Activated T-helper 2 cell treated with anti-CD3 and anti-CD28 coated beads, Interferon-gamma antibody, Interleukin-2, Interleukin-4, amounts not matched to agents 10 μg/mL and 5 μg/mL and 100 μg/mL, durations not matched to agents 14 hours and 24 hours and 36 hours (primary cell): ENCODE data around the gene RHEB. TPM values are rescaled to one million over a fixed set of nuclear protein-coding genes. Genes with fewer than 3 reads are reported as not detected.
A peak's percentile ranks its signal among the peaks of the same experiment; 100 is the strongest.

Experiments
- DNase-seq: peaks from one replicate; pipeline ENCODE4 v3.0.0; 2021; ENCODE audit warnings: low spot score
- H3K27ac Mint-ChIP-seq: one replicate; pipeline ENCODE4 v1.8.0; 2021; ENCODE audit warnings: mixed read lengths
- H3K27me3 Mint-ChIP-seq: one replicate; pipeline ENCODE4 v1.8.0; 2021; ENCODE audit warnings: low read depth, mixed read lengths
- H3K36me3 Mint-ChIP-seq: one replicate; pipeline ENCODE4 v1.8.0; 2021; ENCODE audit warnings: low read depth, mixed read lengths
- H3K4me1 Mint-ChIP-seq: one replicate; pipeline ENCODE4 v1.8.0; 2021; ENCODE audit warnings: low read depth, mixed read lengths
- H3K4me3 Mint-ChIP-seq: one replicate; pipeline ENCODE4 v1.8.0; 2021; ENCODE audit warnings: low read depth, mild to moderate bottlenecking, moderate library complexity, mixed read lengths
- H3K9me3 Mint-ChIP-seq: one replicate; pipeline ENCODE4 v1.8.0; 2021; ENCODE audit warnings: mixed read lengths
- intact Hi-C: fragments of 100-400 bp; cut with micrococcal nuclease; formaldehyde crosslinking; loops from one replicate; pipeline ENCODE4 v1.15.1; 2023
- total RNA-seq: library from RNA; stranded (reverse); gene quantifications from 2 replicates; pipeline ENCODE4 v1.2.3, GENCODE V29; 2022

Gene RHEB
- total RNA-seq, 1 donor from 2014 or later: 60.5 TPM

DNA sequence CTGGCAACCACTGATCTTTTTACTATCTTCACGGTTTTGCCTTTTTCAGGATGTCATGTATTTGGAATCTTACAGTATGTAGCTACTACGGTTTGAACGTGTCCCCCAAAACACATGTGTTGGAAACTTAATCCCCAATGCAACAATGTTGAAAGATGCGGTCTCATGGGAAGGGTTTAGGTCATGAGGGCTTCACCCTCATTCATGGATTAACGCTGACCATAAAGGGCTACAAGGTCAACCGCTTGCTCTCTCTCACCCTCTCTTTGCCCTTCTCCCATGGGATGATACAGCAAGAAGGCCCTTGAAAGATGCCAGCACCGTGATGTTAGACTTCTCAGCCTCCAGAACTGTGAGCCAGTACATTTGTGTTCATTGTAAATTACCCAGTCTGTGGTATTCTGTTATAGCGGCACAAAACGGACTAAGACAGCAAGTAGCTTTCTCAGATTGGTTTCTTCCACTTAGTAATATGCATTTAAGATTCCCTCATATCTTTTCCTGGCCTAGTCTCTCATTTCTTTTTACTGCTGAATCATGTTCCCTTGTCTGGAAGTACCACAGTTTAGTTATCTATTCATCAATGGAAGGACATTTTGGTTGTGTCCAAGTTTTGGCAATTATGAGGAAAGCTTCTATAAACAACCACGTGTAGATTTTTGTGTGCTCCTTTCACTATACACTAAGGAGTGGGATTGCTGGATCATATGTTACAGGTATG lies 76.8 kb downstream of the RHEB start:
- peaks cover 1% of the 10 kb centered on the region for H3K27me3 Mint-ChIP-seq
- no peak for DNase-seq
- no peaks in the 10 kb centered on the region for H3K36me3 Mint-ChIP-seq
- H3K9me3 Mint-ChIP-seq: no peaks in the 10 kb centered on the region
- peaks cover 14% of the 10 kb centered on the region for H3K4me1 Mint-ChIP-seq
- no peak overlapping the region for H3K4me3 Mint-ChIP-seq
- intact Hi-C loops: no loop called here
- H3K27ac Mint-ChIP-seq: no peak overlapping the region

DNA sequence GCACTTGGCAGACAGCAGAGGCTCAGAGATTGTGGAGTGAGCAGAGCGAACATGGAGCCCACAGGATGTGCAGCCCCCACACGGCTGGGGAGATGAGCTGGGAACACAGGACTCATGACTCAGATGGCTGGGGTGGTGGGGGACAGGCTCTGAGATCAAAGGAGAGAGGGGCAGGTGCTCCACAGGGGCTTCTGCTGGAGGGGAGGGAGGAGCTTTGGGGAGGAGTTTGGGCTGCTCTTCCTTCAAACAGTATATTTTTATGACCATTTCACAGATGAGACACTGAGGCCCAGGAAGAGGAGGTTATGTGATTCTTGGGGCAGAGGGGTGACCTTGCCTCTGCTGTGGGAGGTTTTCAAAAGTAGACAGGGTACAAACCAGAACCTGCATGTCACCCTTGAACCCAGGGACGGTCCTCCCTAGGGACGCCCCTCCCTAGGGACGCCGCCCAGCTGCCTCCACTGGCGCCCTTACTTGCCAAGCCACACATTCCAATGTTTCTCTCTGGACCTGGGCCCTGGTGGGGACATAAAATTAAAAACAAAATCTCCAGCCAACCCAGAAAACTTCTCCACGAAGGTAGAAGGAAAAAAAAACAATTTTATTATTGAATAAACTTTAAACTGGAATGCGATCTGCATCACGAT lies 78.8 kb downstream of the RHEB start:
- intact Hi-C loops: loop anchor here (1.0 kb wide), 1 partner anchor 8 kb away; no protein-coding TSS in a partner anchor
- H3K27me3 Mint-ChIP-seq: peaks cover 1% of the 10 kb centered on the region
- H3K9me3 Mint-ChIP-seq: no peaks in the 10 kb centered on the region
- H3K36me3 Mint-ChIP-seq: no peaks in the 10 kb centered on the region
- H3K4me3 Mint-ChIP-seq: no peak overlapping the region
- peaks cover 14% of the 10 kb centered on the region for H3K4me1 Mint-ChIP-seq
- H3K27ac Mint-ChIP-seq: peak overlapping the region; percentile 56
- no peak for DNase-seq

DNA sequence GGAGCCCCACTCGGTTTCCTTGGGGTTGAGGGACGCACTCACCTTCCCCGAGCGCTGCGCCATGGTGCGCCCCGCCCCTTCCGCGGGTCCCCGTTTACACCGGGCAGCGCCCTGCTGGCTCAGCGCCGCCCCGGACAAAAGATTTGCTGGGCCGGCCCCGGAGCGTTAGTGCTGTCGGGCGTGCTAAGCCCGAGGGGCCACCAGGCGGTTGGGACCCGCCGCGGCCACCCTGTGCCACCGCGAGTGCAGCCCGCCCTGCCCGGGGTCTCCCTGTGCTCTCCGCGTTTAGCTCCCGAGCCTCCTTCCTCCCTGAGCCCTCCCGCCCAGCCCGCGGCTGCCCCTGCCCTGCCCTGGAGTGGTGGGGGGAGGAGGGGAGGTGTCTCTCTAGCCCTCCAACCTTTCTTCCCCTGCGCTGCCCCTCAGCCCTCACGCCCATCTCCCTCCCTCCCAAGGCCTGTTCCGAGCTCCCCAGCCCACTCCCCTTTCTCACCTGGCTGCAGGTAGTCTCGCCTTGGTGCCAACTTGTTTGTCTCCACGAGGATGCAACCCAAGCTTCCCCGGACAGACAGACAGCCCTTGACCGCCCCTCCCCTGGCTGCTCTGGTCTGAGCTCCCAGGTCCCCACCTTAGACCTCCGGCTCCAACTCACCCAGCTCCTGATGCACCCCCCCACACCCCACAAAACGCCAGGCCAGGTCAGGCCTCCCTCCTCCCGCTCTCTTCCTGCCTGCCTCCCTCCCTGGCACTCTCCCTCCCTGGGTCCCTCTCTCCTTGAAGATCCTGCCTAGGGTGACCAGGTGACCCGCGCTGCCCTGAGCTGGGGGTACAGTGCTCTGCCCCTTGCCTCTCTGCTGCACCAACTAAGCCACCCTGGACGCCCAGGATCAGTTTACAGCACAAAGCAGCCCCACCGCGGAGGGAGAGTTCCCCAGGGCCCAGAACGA lies 79.6 kb downstream of the RHEB start, which contains the start of gene CRYGN:
CRYGN (minus strand) TSS at position 287 of the 944 bp plus-strand sequence; CDS start at position 63, 224 bp downstream.
- H3K4me3 Mint-ChIP-seq: peak within 1 kb of the TSS; percentile 2
- H3K27ac Mint-ChIP-seq: no peak within 1 kb of the TSS
- H3K36me3 Mint-ChIP-seq: no peaks in the 10 kb centered on the region
- DNase-seq: no peak
- H3K27me3 Mint-ChIP-seq: peaks cover 1% of the 10 kb centered on the region
- no peaks in the 10 kb centered on the region for H3K9me3 Mint-ChIP-seq
- peaks cover 14% of the 10 kb centered on the region for H3K4me1 Mint-ChIP-seq
- intact Hi-C loops: no loop called here

DNA sequence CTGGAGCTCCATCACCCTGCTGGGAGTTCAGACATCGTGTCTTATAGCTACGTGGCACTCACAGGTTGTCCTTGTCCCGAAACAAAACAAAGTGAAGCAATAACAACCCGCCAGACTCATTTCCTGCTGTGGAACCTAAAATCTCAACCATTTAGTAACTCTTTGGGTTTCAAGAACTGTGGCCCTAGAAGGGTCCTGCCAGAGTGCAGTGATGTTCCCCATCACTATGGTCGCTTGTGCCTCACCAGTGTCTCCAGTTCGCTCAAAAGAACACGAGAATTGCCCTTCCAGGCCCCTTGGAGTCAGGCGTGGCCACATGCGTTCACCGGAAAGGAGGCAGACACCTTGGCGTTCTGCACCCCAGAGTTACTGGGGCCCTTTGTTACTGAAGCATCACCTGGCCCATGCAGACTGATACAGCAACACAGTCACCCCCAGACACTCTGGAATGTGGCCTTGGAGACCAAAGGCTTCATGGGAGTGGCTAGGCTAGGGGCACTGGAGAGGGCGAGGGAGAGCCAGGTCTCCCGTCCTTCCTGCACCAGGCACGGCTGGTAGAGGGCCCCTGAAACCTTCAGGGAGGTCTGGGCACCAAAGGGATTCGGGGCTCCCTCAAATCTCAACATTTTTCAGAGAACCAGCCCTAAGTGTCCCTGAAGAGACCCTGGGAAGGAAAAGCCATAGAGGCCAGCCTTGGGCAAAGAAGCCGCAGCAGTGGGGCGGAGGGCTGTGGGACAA lies 80.7 kb downstream of the RHEB start:
- intact Hi-C loops: no loop called here
- Mint-ChIP-seq H3K9me3 (no peaks in the 10 kb centered on the region), H3K4me1 (peaks cover 14% of the 10 kb centered on the region), H3K27me3 (peaks cover 1% of the 10 kb centered on the region), H3K36me3 (no peaks in the 10 kb centered on the region), H3K4me3 (no peak overlapping the region), H3K27ac (no peak overlapping the region)
- no peak for DNase-seq

DNA sequence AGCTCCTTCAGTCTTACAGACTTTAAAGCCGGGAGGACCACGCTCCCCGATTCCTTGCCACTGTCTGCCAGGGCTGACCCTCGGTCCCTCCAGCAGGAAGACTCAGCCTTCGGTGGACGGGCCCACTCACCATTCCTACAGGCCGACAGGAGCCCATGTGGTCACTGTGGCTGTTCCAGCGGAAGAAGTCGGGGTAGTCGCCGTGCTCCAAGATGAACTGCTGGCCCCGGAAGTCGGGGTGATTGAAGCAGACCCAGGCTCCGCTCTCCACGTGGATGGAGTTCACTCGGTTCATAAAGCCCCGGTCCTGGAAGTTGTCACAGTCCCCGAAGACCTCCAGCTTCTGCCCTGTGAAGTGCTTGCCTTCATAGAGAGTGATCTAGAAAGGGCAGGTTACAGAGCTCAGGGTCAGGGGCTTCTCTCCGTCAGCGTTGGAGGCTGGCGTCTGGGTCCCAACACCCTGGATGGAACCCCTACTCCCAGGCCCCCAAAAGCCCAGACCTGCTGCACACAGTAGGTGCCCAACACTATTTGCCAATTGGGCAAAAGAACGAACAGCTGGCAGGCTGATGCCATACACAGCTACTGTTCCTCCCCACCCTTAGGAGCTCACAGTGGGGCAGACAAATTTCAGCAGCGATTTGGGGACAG lies 81.7 kb downstream of the RHEB start:
- Mint-ChIP-seq H3K4me3 (no peak overlapping the region), H3K27ac (no peak overlapping the region), H3K36me3 (no peaks in the 10 kb centered on the region), H3K9me3 (no peaks in the 10 kb centered on the region), H3K27me3 (peaks cover 1% of the 10 kb centered on the region), H3K4me1 (peaks cover 19% of the 10 kb centered on the region)
- intact Hi-C loops: no loop called here
- DNase-seq: no peak

DNA sequence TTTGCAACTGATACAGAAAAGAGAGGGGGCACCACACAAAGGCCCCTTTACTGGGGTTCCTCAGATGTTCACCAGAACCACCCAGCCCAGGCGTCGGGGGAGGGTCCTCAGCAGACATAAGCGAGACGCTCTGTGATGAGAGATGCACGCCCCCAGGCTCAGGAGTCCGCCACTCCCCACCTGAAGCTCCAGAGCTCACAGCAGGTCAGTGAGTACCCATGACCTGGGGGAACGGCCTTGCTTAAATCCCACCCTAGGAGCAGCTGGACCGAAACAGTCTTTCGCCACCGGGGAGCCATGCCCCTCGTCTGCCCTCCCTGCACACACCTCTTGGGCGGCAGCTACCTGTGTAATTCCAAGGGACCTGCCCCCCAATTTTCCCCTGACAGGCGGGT lies 82.5 kb downstream of the RHEB start:
- no peak for DNase-seq
- H3K4me1 Mint-ChIP-seq: peaks cover 25% of the 10 kb centered on the region
- peaks cover 1% of the 10 kb centered on the region for H3K27me3 Mint-ChIP-seq
- intact Hi-C loops: no loop called here
- H3K36me3 Mint-ChIP-seq: no peaks in the 10 kb centered on the region
- H3K27ac Mint-ChIP-seq: no peak overlapping the region
- H3K4me3 Mint-ChIP-seq: no peak overlapping the region
- H3K9me3 Mint-ChIP-seq: no peaks in the 10 kb centered on the region

DNA sequence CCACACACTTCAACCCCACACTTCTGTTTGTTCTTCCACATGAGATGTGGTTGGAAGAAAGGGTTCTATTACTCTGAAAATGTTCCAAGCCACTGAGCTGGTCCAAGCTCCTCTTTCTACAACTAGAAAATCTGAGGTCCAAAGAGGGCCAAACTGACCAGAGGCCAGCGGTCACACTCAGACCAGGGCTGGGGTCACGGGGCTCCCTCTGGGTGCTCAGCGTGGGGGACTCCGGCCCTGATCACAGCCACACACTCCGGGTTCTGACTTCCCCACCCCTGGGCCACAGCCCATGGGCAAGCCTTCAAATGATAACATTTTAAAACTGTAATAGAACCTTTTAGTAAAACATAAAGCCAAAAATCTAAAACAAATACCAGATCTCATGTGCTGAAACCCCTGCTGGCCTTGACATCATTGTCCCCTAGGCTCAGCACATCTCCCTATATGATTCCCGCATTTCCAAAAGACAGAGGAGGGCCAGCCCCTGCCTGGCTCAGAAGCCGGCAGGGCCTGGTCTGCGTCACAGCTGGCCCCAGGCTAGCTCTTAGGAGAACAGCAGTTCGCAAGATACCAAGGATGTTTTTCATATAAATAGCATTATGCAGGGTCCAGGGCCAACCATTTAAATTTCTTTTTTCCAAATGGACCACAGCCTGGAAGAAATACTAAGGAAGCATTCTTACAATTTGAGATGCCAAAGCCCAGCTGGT lies 83.1 kb downstream of the RHEB start:
- H3K36me3 Mint-ChIP-seq: no peaks in the 10 kb centered on the region
- intact Hi-C loops: no loop called here
- DNase-seq: no peak
- H3K9me3 Mint-ChIP-seq: no peaks in the 10 kb centered on the region
- peaks cover 20% of the 10 kb centered on the region for H3K4me1 Mint-ChIP-seq
- H3K27ac Mint-ChIP-seq: no peak overlapping the region
- peaks cover 1% of the 10 kb centered on the region for H3K27me3 Mint-ChIP-seq
- no peak overlapping the region for H3K4me3 Mint-ChIP-seq

DNA sequence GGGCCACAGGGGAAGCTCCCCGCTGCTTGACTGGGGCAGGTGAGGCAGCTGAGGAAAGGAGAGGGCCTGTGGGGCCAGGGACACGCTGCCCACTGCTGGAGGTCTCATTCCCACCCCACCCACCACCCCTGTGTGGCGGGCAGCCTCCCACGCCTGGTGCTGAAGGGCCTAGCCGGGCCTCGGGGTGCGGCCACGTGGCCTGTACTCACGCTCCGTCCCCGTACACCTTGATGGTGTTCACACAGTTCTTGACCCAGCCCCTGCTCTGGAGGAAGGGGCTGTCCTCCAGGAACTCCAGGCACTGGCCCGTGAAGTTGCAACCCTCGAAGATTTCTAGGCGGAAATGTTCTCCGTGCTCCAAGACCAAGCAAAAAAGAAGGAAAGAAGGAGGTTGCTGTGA lies 83.7 kb downstream of the RHEB start:
- no peaks in the 10 kb centered on the region for H3K36me3 Mint-ChIP-seq
- H3K4me3 Mint-ChIP-seq: no peak overlapping the region
- peaks cover 18% of the 10 kb centered on the region for H3K4me1 Mint-ChIP-seq
- no peaks in the 10 kb centered on the region for H3K9me3 Mint-ChIP-seq
- H3K27me3 Mint-ChIP-seq: peaks cover 1% of the 10 kb centered on the region
- intact Hi-C loops: no loop called here
- no peak for DNase-seq
- H3K27ac Mint-ChIP-seq: no peak overlapping the region

DNA sequence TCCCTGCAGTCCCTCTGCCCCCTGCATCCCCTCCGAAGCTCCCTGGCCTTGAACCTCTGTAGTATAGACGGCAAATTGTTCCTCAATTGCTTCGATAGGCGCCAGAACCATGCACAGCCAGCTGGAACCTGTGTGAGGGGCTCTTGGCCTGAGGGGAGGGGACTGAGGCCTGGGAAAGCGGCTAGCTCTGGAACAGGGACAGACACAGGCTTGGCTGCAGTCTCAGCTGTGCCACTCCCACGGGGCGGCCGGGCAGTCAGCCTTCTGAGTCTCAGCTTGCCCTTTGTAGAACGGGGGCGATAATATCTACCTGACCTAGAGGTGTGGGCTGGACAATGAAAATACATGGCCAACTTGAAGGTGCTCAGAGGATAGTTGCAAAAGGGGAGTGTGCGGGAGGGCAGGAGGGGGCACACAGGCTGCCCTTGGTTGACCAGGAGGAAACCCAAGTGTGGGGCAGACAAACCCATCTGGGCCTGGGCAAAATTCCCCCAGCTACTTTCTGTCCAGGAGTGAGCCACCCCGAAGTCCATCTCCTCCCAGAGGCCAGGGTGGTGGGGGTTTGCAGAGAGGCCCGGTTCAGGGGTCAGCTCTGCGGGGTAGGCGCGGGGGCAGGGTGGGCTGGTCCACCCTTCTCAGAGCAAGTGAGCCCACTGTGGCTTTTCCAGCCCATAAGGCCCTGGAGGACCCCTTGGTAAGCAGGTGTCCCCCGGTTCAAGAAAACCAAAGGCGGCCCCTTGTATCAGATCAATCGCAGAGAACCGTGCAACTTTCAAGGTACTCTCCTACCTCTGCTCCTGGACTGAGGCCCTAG lies 84.4 kb downstream of the RHEB start:
- intact Hi-C loops: no loop called here
- Mint-ChIP-seq H3K9me3 (no peaks in the 10 kb centered on the region), H3K4me1 (peaks cover 15% of the 10 kb centered on the region), H3K27me3 (peaks cover 1% of the 10 kb centered on the region), H3K36me3 (no peaks in the 10 kb centered on the region), H3K4me3 (no peak overlapping the region), H3K27ac (no peak overlapping the region)
- DNase-seq: no peak

DNA sequence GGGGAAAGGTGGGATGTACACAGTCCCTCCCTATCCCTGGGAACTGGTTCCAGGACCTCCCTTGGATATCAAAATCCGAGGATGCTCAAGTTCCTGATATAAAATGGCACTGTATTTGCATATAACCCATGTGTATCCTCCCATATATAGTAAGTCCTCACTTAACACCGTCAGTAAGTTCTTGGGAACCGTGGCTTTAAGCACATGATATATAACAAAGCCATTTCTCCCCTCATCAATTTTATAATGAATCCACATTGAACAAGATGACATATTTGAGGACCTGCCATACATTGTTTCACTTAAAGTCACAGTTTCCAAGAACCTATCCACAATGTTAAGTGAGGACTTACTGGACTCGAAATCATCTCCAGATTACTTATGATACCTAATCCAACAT lies 85.1 kb downstream of the RHEB start:
- intact Hi-C loops: no loop called here
- H3K27ac Mint-ChIP-seq: no peak overlapping the region
- H3K36me3 Mint-ChIP-seq: no peaks in the 10 kb centered on the region
- DNase-seq: no peak
- H3K27me3 Mint-ChIP-seq: no peaks in the 10 kb centered on the region
- H3K9me3 Mint-ChIP-seq: no peaks in the 10 kb centered on the region
- peaks cover 21% of the 10 kb centered on the region for H3K4me1 Mint-ChIP-seq
- no peak overlapping the region for H3K4me3 Mint-ChIP-seq
